Epithelial cell of proximal tubule (primary cell): ENCODE results near the gene NTSR1. TPM values are rescaled to one million over a fixed set of nuclear protein-coding genes. Genes with fewer than 3 reads are reported as not detected.

Experiments used
- DNase-seq: peaks from one replicate; pipeline ENCODE4 v3.0.0-alpha.2; 2011; ENCODE audit warnings: low read depth
- H3K4me3 ChIP-seq: 2 replicates; pipeline ENCODE4 v1.5.1; 2011; ENCODE audit warnings: low read depth, mild to moderate bottlenecking, low read length
- CTCF ChIP-seq: conservative IDR thresholded peaks from 2 replicates; pipeline ENCODE4 v1.5.1; 2012; ENCODE audit warnings: low read depth, mild to moderate bottlenecking, low read length
- total RNA-seq: library from RNA; depleted of rRNA; stranded (reverse); fragments of >200 nt; gene quantifications from 2 replicates; pipeline ENCODE4 v1.2.3, GENCODE V29; 2015

NTSR1 gene
- total RNA-seq, 1 donor from 2014 or later: not detected

- no peak for DNase-seq
- H3K4me3 ChIP-seq: no peak overlapping the region
- no peak for TF ChIP-seq CTCF
Measured at GRCh38 chr20:62698231-62698630, 10.4 kb upstream of the NTSR1 start.

DNA sequence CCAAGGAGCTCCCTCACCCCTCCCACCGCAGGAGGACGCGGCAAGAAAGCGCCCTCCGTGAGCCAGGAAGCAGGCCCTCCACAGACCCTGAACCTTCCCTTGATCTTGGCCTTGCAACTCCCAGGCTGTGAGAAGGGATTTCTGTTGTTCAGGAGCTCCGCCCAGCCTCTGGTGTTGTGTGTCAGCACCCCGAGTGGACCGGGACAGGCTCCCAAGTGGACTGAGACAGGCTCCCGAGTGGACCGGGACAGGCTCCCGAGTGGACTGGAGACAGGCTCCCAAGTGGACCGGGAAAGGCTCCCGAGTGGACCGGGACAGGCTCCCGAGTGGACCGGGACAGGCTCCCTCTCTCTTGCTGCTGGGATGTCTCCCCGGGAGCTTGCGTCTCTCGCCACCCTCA is 9.3 kb upstream of the NTSR1 start:
- no peak for DNase-seq
- no peak for TF ChIP-seq CTCF
- H3K4me3 ChIP-seq: no peak overlapping the region

- no peak for DNase-seq
- TF ChIP-seq CTCF: no peak
- H3K4me3 ChIP-seq: no peak overlapping the region
Measured at GRCh38 chr20:62699741-62700140, 8.9 kb upstream of the NTSR1 start.

DNA sequence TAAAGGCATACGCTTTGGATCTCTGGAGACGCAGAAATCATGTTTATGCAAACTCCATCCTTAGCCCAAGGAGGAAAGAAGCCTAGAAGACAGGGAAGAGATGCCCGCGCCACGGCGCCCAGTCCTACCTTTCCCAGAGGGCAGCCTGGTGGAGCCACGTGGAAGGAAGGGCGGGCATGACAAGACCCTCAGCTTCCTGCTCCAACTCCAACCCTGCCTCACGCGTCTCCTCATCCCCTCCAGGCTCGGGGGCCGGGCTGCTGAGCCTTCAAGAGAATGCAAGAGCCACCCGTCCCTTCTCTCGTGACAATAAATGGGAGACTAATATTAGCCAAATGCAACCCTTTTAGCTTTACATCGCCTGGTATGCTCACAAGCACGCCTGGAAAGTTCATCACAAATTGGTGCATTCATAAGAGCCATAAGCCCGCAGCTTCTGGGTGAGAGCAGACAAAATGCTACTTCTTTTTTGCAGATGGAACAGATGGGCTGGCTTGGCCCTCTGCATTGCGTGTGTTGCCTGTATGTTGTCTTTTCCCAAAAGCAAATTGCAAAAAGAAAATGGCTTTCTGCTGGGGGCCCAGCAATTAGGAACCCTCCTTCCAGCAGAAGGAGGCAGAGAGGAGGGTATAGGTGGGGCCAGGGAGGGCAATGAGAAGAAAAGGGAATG is 8.2 kb upstream of the NTSR1 start:
- DNase-seq: no peak
- H3K4me3 ChIP-seq: no peak overlapping the region
- TF ChIP-seq CTCF: no peak

- no peak overlapping the region for H3K4me3 ChIP-seq
- no peak for TF ChIP-seq CTCF
- DNase-seq: no peak
Measured at GRCh38 chr20:62701161-62702012, 7.2 kb upstream of the NTSR1 start.

DNA sequence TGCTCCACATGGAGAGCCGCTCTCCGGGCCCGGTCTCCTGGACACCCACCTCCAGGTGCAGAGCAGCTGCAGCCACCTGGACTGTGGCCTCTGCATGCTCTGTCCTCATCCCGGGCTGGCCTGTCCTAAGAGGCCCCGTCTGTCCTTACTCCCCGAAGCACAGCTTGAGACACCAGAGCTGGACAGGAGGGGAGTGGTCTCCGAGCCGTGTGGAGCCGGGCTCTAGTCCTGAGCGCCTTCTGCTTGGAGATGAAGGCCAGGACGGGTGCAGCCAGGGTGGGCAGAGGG is 6.7 kb upstream of the NTSR1 start:
- no peak for TF ChIP-seq CTCF
- DNase-seq: no peak

More for the DNA sequence above, 6.7 kb upstream of the NTSR1 start:
- no peak overlapping the region for H3K4me3 ChIP-seq
